HepG2 (cell line): ENCODE data around the gene SKIL. TPM values are rescaled to one million over a fixed set of nuclear protein-coding genes. Genes with fewer than 3 reads are reported as not detected.

Source experiments
- ATAC-seq: fragments of 200-7000 bp; cut with Tn5 transposase; 3 replicates; pipeline ENCODE4 v1.9.1; 2020; ENCODE audit warnings: mild to moderate bottlenecking, moderate library complexity
- BruUV-seq: library from RNA; stranded (reverse); fragments of 400-500 nt; replicated peaks from 2 replicates; lab custom pipeline; 2021; lab: Mats Ljungman, UMichigan
- CTCF ChIA-PET: fragments of 300-600 bp; formaldehyde crosslinking; extraction: SDS; loops from one replicate; lab custom pipeline; 2021; ENCODE audit warnings: low total read pairs, inconsistent platforms, low intra/inter-chr PET ratio; lab: Yijun Ruan, JAX
- POLR2A ChIA-PET: fragments of 350-600 bp; sonication (Branson Sonifier 250); formaldehyde crosslinking; loops from one replicate; lab custom pipeline; 2020; ENCODE audit warnings: antibody characterized with exemption, inconsistent platforms; lab: Yijun Ruan, JAX
- DNase-seq: peaks from one replicate; pipeline ENCODE4 v3.0.0-alpha.2; 2015; ENCODE audit warnings: low spot score
- FAIRE-seq: peaks from 3 replicates; lab custom pipeline; 2011; peaks lifted over from hg19 to GRCh38; lab: Jason Lieb, UNC
- H2AFZ ChIP-seq: one replicate; pipeline ENCODE4 v1.6.1; 2011; ENCODE audit warnings: low read length, inconsistent platforms
- H3K27ac ChIP-seq: fragments of 300-600 bp; 3 replicates; pipeline ENCODE4 v1.8.0; 2011; ENCODE audit warnings: mixed run types, mild to moderate bottlenecking, mixed read lengths, low read length, inconsistent platforms; ENCODE audit not compliant: insufficient read depth; ENCODE audit errors: extremely low read length
- H3K27me3 ChIP-seq, 2 experiments: fragments of 200-600 bp in 1 of 2; 2 replicates in 1 of 2; 3 replicates in 1 of 2; pipeline versions ENCODE4 v1.6.0 to v1.8.0; 2011; ENCODE audit warnings: low read length in 2 of 2, mild to moderate bottlenecking in 2 of 2, moderate library complexity in 2 of 2, inconsistent platforms in 1 of 2; ENCODE audit not compliant: insufficient read depth in 2 of 2, control insufficient read depth in 1 of 2
- H3K36me3 ChIP-seq, 2 experiments: fragments of 200-600 bp in 1 of 2; replicated peaks in 1 of 2; 2 replicates in 1 of 2; 3 replicates in 1 of 2; pipeline versions ENCODE4 v1.5.1 to v1.8.0; 2011; ENCODE audit warnings: low read length in 2 of 2, inconsistent platforms in 1 of 2; ENCODE audit not compliant: insufficient read depth in 2 of 2, control insufficient read depth in 1 of 2
- H3K4me1 ChIP-seq: 2 replicates; pipeline ENCODE4 v1.5.1; 2012; ENCODE audit warnings: low read length, inconsistent platforms; ENCODE audit not compliant: insufficient read depth
- H3K4me2 ChIP-seq: 2 replicates; pipeline ENCODE4 v1.6.0; 2011; ENCODE audit warnings: low read depth, low read length, inconsistent platforms
- H3K4me3 ChIP-seq, 3 experiments: fragments of 200-600 bp in 1 of 3; sonication (generic), shearing (Covaris generic) in 1 of 3; replicated peaks in 1 of 3; 2 replicates each; pipeline ENCODE4 v1.5.1; 2011 to 2016; ENCODE audit warnings: low read length in 3 of 3, inconsistent platforms in 2 of 3, low read depth in 2 of 3, mild to moderate bottlenecking in 2 of 3, control low read depth in 1 of 3, mixed read lengths in 1 of 3; ENCODE audit not compliant: insufficient read depth in 1 of 3
- H3K79me2 ChIP-seq: one replicate; pipeline ENCODE4 v1.6.1; 2011; ENCODE audit warnings: low read length, inconsistent platforms; ENCODE audit not compliant: insufficient read depth
- H3K9ac ChIP-seq: 2 replicates; pipeline ENCODE4 v1.6.0; 2011; ENCODE audit warnings: mild to moderate bottlenecking, low read depth, low read length, inconsistent platforms; ENCODE audit not compliant: insufficient read depth
- H3K9me3 ChIP-seq: 2 replicates; pipeline ENCODE4 v1.5.1; 2012; ENCODE audit warnings: mild to moderate bottlenecking, low read length
- H4K20me1 ChIP-seq: 2 replicates; pipeline ENCODE4 v1.6.0; 2011; ENCODE audit warnings: inconsistent platforms, mild to moderate bottlenecking, low read length, moderate library complexity; ENCODE audit not compliant: insufficient read depth
- E2F2 ChIP-seq: sonication (generic); formaldehyde crosslinking; IDR thresholded peaks from 2 replicates; pipeline ENCODE4 v1.4.0; 2020; ENCODE audit warnings: missing genetic modification reagents, borderline replicate concordance
- ELF3 ChIP-seq: IDR thresholded peaks from 2 replicates; pipeline ENCODE4 v1.6.1; 2016; ENCODE audit warnings: missing genetic modification reagents, missing compliant biosample characterization
- HOXA7 ChIP-seq: sonication (generic); formaldehyde crosslinking; IDR thresholded peaks from 2 replicates; pipeline ENCODE4 v1.8.1; 2022; ENCODE audit warnings: mild to moderate bottlenecking, missing genetic modification reagents, moderate library complexity
- KMT2A ChIP-seq: sonication (generic); formaldehyde crosslinking; IDR thresholded peaks from 2 replicates; pipeline ENCODE4 v1.4.0; 2020; ENCODE audit warnings: missing genetic modification reagents
- MYNN ChIP-seq: sonication (generic); formaldehyde crosslinking; IDR thresholded peaks from 2 replicates; pipeline ENCODE4 v1.4.0; 2020; ENCODE audit warnings: mild to moderate bottlenecking, low read depth, missing genetic modification reagents
- RBM39 ChIP-seq: fragments of 200-400 bp; formaldehyde crosslinking; IDR thresholded peaks from one replicate; pipeline ENCODE4 v1.6.1; 2018; ENCODE audit warnings: antibody characterized with exemption, mild to moderate bottlenecking, low read depth, low read length; ENCODE audit not compliant: poor library complexity, severe bottlenecking
- ZBTB3 ChIP-seq: sonication (generic); formaldehyde crosslinking; IDR thresholded peaks from 2 replicates; pipeline ENCODE4 v1.4.0; 2020; ENCODE audit warnings: low read depth, mild to moderate bottlenecking, moderate library complexity, missing genetic modification reagents, borderline replicate concordance
- ZNF772 ChIP-seq: sonication (generic); formaldehyde crosslinking; IDR thresholded peaks from 2 replicates; pipeline ENCODE4 v1.5.0; 2020; ENCODE audit warnings: mild to moderate bottlenecking, missing genetic modification reagents
- ZNF790 ChIP-seq: sonication (generic); formaldehyde crosslinking; IDR thresholded peaks from 2 replicates; pipeline ENCODE4 v1.8.0; 2022; ENCODE audit warnings: missing genetic modification reagents, mild to moderate bottlenecking, borderline replicate concordance
- WGBS: methylation state at CpG from one replicate; pipeline ENCODE4 v1.1.6; 2017; ENCODE audit warnings: low lambda C conversion rate; 5-methylcytosine and 5-hydroxymethylcytosine counted together
- in situ Hi-C: cut with HindIII; loops from 2 replicates; pipeline ENCODE4 v1.10.0; 2017; ENCODE audit warnings: low pct_unique_long_range_greater_than_20kb; ENCODE audit not compliant: extremely low pct_ligation_motif_present
- intact Hi-C: fragments of 100-400 bp; cut with micrococcal nuclease; formaldehyde crosslinking; loops from one replicate; pipeline ENCODE4 v1.10.0; 2022; ENCODE audit not compliant: unreplicated experiment
- polyA plus RNA-seq, 8 experiments: library from polyadenylated mRNA; depleted of rRNA in 3 of 8; stranded (reverse) in 7 of 8; unstranded in 1 of 8; fragments of >200 nt; fragmentation: Illumina TruSeq in 4 of 8; extraction: Trizol in 4 of 8; gene quantifications; 2 replicates each; pipeline versions ENCODE4 v1.2.1 to v1.2.3, GENCODE V29; 2011 to 2016; ENCODE audit warnings: low read depth in 4 of 8, missing spikeins in 1 of 8, mixed read lengths in 1 of 8; ENCODE audit not compliant: insufficient read depth in 1 of 8
- total RNA-seq, 5 experiments: library from RNA; depleted of rRNA; stranded (reverse); fragments of >200 nt; fragmentation: Illumina TruSeq; extraction: Trizol; gene quantifications; 2 replicates each; pipeline ENCODE4 v1.2.3, GENCODE V29; 2016; ENCODE audit warnings: low read depth in 1 of 5
- TF ChIP-seq, protein P1 (sequence below): IDR thresholded peaks from 2 replicates; pipeline ENCODE4 v1.6.1; 2012; ENCODE audit warnings: low read length, improper control_type of control experiment
- TF ChIP-seq, protein P2 (sequence below): fragments of 450-650 bp; IDR thresholded peaks from 2 replicates; pipeline ENCODE4 v1.6.1; 2017

The SKIL gene
- total and polyA plus RNA-seq, 2 of the 13 experiments (the other 11 are each of a cell fraction or from before 2014, with no cell fraction given), result 5.2 to 20.7 TPM

- no peak overlapping the region for H3K4me2 ChIP-seq
- 74% methylated on average over 2 of the region's 2 CpGs for WGBS
- H3K36me3 ChIP-seq, result no peaks in the 10 kb centered on the region
- no peak overlapping the region for H3K27ac ChIP-seq
- no TSS peak for BruUV-seq
- peaks cover 3 to 9% of the 10 kb centered on the region in 2 experiments; a peak in 1 of 5 replicates for H3K27me3 ChIP-seq
- ATAC-seq (no peak), FAIRE-seq (no peak), DNase-seq (no peak)
- no peaks in the 10 kb centered on the region for H4K20me1 ChIP-seq
- no peaks in the 10 kb centered on the region for H3K79me2 ChIP-seq
- H2AFZ ChIP-seq, result no peak overlapping the region
- H3K4me1 ChIP-seq, result peaks cover 16% of the 10 kb centered on the region
- ChIA-PET CTCF (no interaction called here), POLR2A (no interaction called here)
- H3K9ac ChIP-seq, result no peak overlapping the region
- intact Hi-C loops (no loop called here), in situ Hi-C loops (no loop called here)
- TF ChIP-seq KMT2A (no peak), E2F2 (no peak), MYNN (CRISPR knock-in tag) (no peak), RBM39 (no peak), HOXA7 (CRISPR knock-in tag) (no peak), ZNF772 (CRISPR knock-in tag) (no peak), ELF3 (CRISPR knock-in tag) (no peak), ZBTB3 (CRISPR knock-in tag) (no peak), ZNF790 (CRISPR knock-in tag) (no peak)
- TF ChIP-seq, protein P1, sequence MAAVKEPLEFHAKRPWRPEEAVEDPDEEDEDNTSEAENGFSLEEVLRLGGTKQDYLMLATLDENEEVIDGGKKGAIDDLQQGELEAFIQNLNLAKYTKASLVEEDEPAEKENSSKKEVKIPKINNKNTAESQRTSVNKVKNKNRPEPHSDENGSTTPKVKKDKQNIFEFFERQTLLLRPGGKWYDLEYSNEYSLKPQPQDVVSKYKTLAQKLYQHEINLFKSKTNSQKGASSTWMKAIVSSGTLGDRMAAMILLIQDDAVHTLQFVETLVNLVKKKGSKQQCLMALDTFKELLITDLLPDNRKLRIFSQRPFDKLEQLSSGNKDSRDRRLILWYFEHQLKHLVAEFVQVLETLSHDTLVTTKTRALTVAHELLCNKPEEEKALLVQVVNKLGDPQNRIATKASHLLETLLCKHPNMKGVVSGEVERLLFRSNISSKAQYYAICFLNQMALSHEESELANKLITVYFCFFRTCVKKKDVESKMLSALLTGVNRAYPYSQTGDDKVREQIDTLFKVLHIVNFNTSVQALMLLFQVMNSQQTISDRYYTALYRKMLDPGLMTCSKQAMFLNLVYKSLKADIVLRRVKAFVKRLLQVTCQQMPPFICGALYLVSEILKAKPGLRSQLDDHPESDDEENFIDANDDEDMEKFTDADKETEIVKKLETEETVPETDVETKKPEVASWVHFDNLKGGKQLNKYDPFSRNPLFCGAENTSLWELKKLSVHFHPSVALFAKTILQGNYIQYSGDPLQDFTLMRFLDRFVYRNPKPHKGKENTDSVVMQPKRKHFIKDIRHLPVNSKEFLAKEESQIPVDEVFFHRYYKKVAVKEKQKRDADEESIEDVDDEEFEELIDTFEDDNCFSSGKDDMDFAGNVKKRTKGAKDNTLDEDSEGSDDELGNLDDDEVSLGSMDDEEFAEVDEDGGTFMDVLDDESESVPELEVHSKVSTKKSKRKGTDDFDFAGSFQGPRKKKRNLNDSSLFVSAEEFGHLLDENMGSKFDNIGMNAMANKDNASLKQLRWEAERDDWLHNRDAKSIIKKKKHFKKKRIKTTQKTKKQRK, result no peak
- TF ChIP-seq, protein P2, sequence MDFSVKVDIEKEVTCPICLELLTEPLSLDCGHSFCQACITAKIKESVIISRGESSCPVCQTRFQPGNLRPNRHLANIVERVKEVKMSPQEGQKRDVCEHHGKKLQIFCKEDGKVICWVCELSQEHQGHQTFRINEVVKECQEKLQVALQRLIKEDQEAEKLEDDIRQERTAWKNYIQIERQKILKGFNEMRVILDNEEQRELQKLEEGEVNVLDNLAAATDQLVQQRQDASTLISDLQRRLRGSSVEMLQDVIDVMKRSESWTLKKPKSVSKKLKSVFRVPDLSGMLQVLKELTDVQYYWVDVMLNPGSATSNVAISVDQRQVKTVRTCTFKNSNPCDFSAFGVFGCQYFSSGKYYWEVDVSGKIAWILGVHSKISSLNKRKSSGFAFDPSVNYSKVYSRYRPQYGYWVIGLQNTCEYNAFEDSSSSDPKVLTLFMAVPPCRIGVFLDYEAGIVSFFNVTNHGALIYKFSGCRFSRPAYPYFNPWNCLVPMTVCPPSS, result no peak
- no peaks in the 10 kb centered on the region for H3K9me3 ChIP-seq
- H3K4me3 ChIP-seq, result no peak overlapping the region
These were observed 82.8 kb downstream of the SKIL start for GRCh38 chr3:170440344-170440743.
